Neural progenitor cell (in vitro differentiated cells): ENCODE results near the gene KERA.

Experiments used
- EZH2 ChIP-seq: fragments of 200-600 bp; sonication (generic); IDR thresholded peaks from 2 replicates; pipeline ENCODE4 v1.6.1; 2017; ENCODE audit warnings: antibody characterized with exemption, mild to moderate bottlenecking, moderate library complexity
- EZH2phosphoT487 ChIP-seq: fragments of 200-600 bp; sonication (generic); IDR thresholded peaks from 2 replicates; pipeline ENCODE4 v1.6.1; 2017; ENCODE audit warnings: antibody characterized with exemption
- TF ChIP-seq, protein P1 (sequence below): fragments of 200-600 bp; sonication (generic); IDR thresholded peaks from 2 replicates; pipeline ENCODE4 v1.5.1; 2017; ENCODE audit warnings: antibody characterized with exemption, mild to moderate bottlenecking

DNA sequence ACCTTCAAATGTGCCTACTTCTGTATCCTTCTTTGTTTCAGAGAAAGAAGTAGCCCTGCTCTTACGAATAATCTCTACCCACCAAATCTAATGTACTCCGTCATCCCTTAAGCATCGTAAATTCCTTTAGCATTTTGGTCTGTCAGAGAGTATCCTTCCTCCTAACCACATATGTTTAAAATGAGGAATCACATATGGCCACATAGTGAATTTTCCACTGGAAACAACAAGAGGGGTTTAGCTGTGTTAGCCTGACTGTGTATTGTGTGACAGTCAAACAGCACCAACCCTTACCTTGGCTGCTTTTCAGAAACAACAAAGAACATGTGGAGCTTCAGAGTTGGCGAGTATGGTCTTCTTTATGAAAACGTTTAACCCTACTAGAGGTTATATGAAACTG lies 48.0 kb upstream of the KERA start:
- TF ChIP-seq, protein P1, sequence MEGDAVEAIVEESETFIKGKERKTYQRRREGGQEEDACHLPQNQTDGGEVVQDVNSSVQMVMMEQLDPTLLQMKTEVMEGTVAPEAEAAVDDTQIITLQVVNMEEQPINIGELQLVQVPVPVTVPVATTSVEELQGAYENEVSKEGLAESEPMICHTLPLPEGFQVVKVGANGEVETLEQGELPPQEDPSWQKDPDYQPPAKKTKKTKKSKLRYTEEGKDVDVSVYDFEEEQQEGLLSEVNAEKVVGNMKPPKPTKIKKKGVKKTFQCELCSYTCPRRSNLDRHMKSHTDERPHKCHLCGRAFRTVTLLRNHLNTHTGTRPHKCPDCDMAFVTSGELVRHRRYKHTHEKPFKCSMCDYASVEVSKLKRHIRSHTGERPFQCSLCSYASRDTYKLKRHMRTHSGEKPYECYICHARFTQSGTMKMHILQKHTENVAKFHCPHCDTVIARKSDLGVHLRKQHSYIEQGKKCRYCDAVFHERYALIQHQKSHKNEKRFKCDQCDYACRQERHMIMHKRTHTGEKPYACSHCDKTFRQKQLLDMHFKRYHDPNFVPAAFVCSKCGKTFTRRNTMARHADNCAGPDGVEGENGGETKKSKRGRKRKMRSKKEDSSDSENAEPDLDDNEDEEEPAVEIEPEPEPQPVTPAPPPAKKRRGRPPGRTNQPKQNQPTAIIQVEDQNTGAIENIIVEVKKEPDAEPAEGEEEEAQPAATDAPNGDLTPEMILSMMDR, result no peak
- TF ChIP-seq EZH2phosphoT487 (no peak), EZH2 (no peak)
